Measurements from ENCODE around the gene FXYD1. TPM values are rescaled to one million over a fixed set of nuclear protein-coding genes. Genes with fewer than 3 reads are reported as not detected.

The FXYD1 gene
- total and polyA plus RNA-seq, 2 experiments from 2014 or later: 1.5 to 26.8 TPM

GRCh38 chr19:35112995-35113688 lies 25.5 kb upstream of the FXYD1 start:
- H3K27ac Mint-ChIP-seq: no peak overlapping the region

More at GRCh38 chr19:35112995-35113688, 25.5 kb upstream of the FXYD1 start:
- ATAC-seq (no peak), DNase-seq (ENCODE audit: low spot score) (no peak)
- Histone ChIP-seq H2AFZ (no peak overlapping the region), H3K27ac (ENCODE audit: low read depth) (no peak overlapping the region), H4K20me1 (replicated peaks; ENCODE audit: insufficient read depth) (no peaks in the 10 kb centered on the region), H3K4me3 (no peak overlapping the region), H3K4me1 (ENCODE audit: insufficient read depth) (peaks cover 20% of the 10 kb centered on the region), H3K36me3 (ENCODE audit: insufficient read depth) (no peaks in the 10 kb centered on the region), H3K79me2 (replicated peaks; ENCODE audit: insufficient read depth) (no peaks in the 10 kb centered on the region), H3F3A (replicated peaks; ENCODE audit: low read depth) (no peaks in the 10 kb centered on the region), H3K27me3 (ENCODE audit: insufficient read depth) (no peaks in the 10 kb centered on the region), H3K9me2 (ENCODE audit: insufficient read depth) (no peaks in the 10 kb centered on the region), H3K4me2 (no peak overlapping the region)
- Mint-ChIP-seq H3K4me1 (peaks cover 39% of the 10 kb centered on the region), H3K9me3 (no peaks in the 10 kb centered on the region; the same call in 2 of the 3 replicates), H3K36me3 (ENCODE audit: low read depth) (no peaks in the 10 kb centered on the region), H3K4me3 (no peak overlapping the region), H3K27me3 (ENCODE audit: insufficient read depth, low read depth, poor library complexity) (peaks cover 24% of the 10 kb centered on the region)
- TF ChIP-seq STAT1 (IDR thresholded peaks at IDR 0.05; ENCODE audit: unreplicated experiment) (no peak), ETS1 (IDR thresholded peaks at IDR 0.05) (no peak), ZNF462 (CRISPR knock-in tag; IDR thresholded peaks at IDR 0.05) (no peak), EZH2 (IDR thresholded peaks at IDR 0.05; ENCODE audit: low read depth, unreplicated experiment) (no peak), ZNF331 (CRISPR knock-in tag; IDR thresholded peaks at IDR 0.05; ENCODE audit: low read depth) (no peak), CREB1 (CRISPR knock-in tag; IDR thresholded peaks at IDR 0.05; ENCODE audit: low read depth) (no peak), ZNF114 (CRISPR knock-in tag; IDR thresholded peaks at IDR 0.05) (no peak), POLR2AphosphoS5 (IDR thresholded peaks at IDR 0.05; ENCODE audit: low read depth) (no peak), REST (IDR thresholded peaks at IDR 0.05; ENCODE audit: unreplicated experiment) (no peak), CTCF (conservative IDR thresholded peaks at IDR 0.05; ENCODE audit: low read depth in 2 of 2) (no peak), EZH2phosphoT487 (IDR thresholded peaks at IDR 0.05; ENCODE audit: unreplicated experiment) (no peak)
